SK-N-SH treated with all-trans-retinoic acid at 6 μM for 48 hours (cell line): ENCODE results near the gene SDF4.

Source experiments
- ATAC-seq: fragments of 200-7000 bp; cut with Tn5 transposase; 3 replicates; pipeline ENCODE4 v1.9.1; 2020; ENCODE audit warnings: mild to moderate bottlenecking, moderate library complexity
- ARNTL ChIP-seq: fragments of 450-650 bp; formaldehyde crosslinking; IDR thresholded peaks from 2 replicates; pipeline ENCODE4 v1.5.0; 2020; ENCODE audit warnings: low read depth, mild to moderate bottlenecking, moderate library complexity, borderline replicate concordance
- BACH2 ChIP-seq: fragments of 250-450 bp; sonication (Bioruptor Pico); IDR thresholded peaks from 2 replicates; pipeline ENCODE4 v1.9.0; 2021; ENCODE audit warnings: mild to moderate bottlenecking, borderline replicate concordance
- CREB5 ChIP-seq: fragments of 250-450 bp; sonication (Bioruptor Pico); IDR thresholded peaks from 2 replicates; pipeline ENCODE4 v1.5.1; 2020; ENCODE audit warnings: low read depth, mild to moderate bottlenecking, moderate library complexity
- CSDC2 ChIP-seq: fragments of 250-450 bp; sonication (Bioruptor Pico); IDR thresholded peaks from 2 replicates; pipeline ENCODE4 v1.5.0; 2020; ENCODE audit warnings: mild to moderate bottlenecking, moderate library complexity
- CSRNP3 ChIP-seq: fragments of 250-450 bp; sonication (Bioruptor Pico); IDR thresholded peaks from 2 replicates; pipeline ENCODE4 v1.5.1; 2021; ENCODE audit warnings: mild to moderate bottlenecking, moderate library complexity
- ESRRG ChIP-seq: fragments of 250-450 bp; sonication (Bioruptor Pico); IDR thresholded peaks from 2 replicates; pipeline ENCODE4 v1.6.1; 2021; ENCODE audit warnings: mild to moderate bottlenecking
- GLIS3 ChIP-seq: fragments of 250-450 bp; sonication (Bioruptor Pico); IDR thresholded peaks from 2 replicates; pipeline ENCODE4 v1.5.0; 2020; ENCODE audit warnings: mild to moderate bottlenecking, moderate library complexity
- ISL1 ChIP-seq: fragments of 250-450 bp; sonication (Bioruptor Pico); IDR thresholded peaks from 2 replicates; pipeline ENCODE4 v2.1.2; 2022; ENCODE audit warnings: mild to moderate bottlenecking, moderate library complexity
- OSR1 ChIP-seq: fragments of 250-450 bp; sonication (Bioruptor Pico); IDR thresholded peaks from 2 replicates; pipeline ENCODE4 v1.8.0; 2022; ENCODE audit warnings: moderate library complexity, mild to moderate bottlenecking, inconsistent platforms
- PATZ1 ChIP-seq: fragments of 250-450 bp; sonication (Bioruptor Pico); IDR thresholded peaks from 2 replicates; pipeline ENCODE4 v1.8.0; 2020; ENCODE audit warnings: mild to moderate bottlenecking, moderate library complexity, borderline replicate concordance
- POU6F1 ChIP-seq: fragments of 250-450 bp; sonication (Bioruptor Pico); IDR thresholded peaks from 2 replicates; pipeline ENCODE4 v1.8.0; 2021; ENCODE audit warnings: low read depth, mild to moderate bottlenecking, moderate library complexity, borderline replicate concordance
- PPARA ChIP-seq: fragments of 250-450 bp; sonication (Bioruptor Pico); IDR thresholded peaks from 2 replicates; pipeline ENCODE4 v1.5.0; 2020; ENCODE audit warnings: mild to moderate bottlenecking, borderline replicate concordance
- RARB ChIP-seq: fragments of 250-450 bp; sonication (Bioruptor Pico); IDR thresholded peaks from 2 replicates; pipeline ENCODE4 v1.8.0; 2021; ENCODE audit warnings: mild to moderate bottlenecking, moderate library complexity
- SNAI2 ChIP-seq: fragments of 250-450 bp; sonication (Bioruptor Pico); IDR thresholded peaks from 2 replicates; pipeline ENCODE4 v1.5.0; 2020; ENCODE audit warnings: mild to moderate bottlenecking, moderate library complexity
- TCF4 ChIP-seq: fragments of 250-450 bp; sonication (Bioruptor Pico); IDR thresholded peaks from 2 replicates; pipeline ENCODE4 v1.8.0; 2021; ENCODE audit warnings: mild to moderate bottlenecking, moderate library complexity, borderline replicate concordance
- TOX ChIP-seq: fragments of 250-450 bp; sonication (Bioruptor Pico); IDR thresholded peaks from 2 replicates; pipeline ENCODE4 v1.8.0; 2021; ENCODE audit warnings: mild to moderate bottlenecking, moderate library complexity, borderline replicate concordance
- ZC3H10 ChIP-seq: fragments of 250-450 bp; sonication (Bioruptor Pico); IDR thresholded peaks from 2 replicates; pipeline ENCODE4 v1.5.1; 2021; ENCODE audit warnings: mild to moderate bottlenecking, moderate library complexity
- ZFP3 ChIP-seq: fragments of 250-450 bp; sonication (Bioruptor Pico); IDR thresholded peaks from 2 replicates; pipeline ENCODE4 v1.5.0; 2020; ENCODE audit warnings: mild to moderate bottlenecking, moderate library complexity
- ZFP30 ChIP-seq: fragments of 450-650 bp; formaldehyde crosslinking; IDR thresholded peaks from 2 replicates; pipeline ENCODE4 v1.5.0; 2022; ENCODE audit warnings: mild to moderate bottlenecking, moderate library complexity
- ZNF565 ChIP-seq: fragments of 450-650 bp; formaldehyde crosslinking; conservative IDR thresholded peaks from 2 replicates; pipeline ENCODE4 v1.5.0; 2020; ENCODE audit warnings: low read depth, mild to moderate bottlenecking, moderate library complexity
- ZNF70 ChIP-seq: fragments of 450-650 bp; formaldehyde crosslinking; IDR thresholded peaks from 2 replicates; pipeline ENCODE4 v1.5.0; 2020; ENCODE audit warnings: mild to moderate bottlenecking, moderate library complexity
- ZNF8 ChIP-seq: fragments of 450-650 bp; formaldehyde crosslinking; IDR thresholded peaks from 2 replicates; pipeline ENCODE4 v1.5.0; 2020; ENCODE audit warnings: mild to moderate bottlenecking, moderate library complexity

SDF4 gene

GRCh38 chr1:1262758-1263157 lies 31.0 kb upstream of the SDF4 start:
- ATAC-seq = no peak
- TF ChIP-seq PATZ1 (CRISPR knock-in tag) (no peak), TCF4 (CRISPR knock-in tag) (no peak), BACH2 (no peak), ZNF8 (CRISPR knock-in tag) (no peak), CSDC2 (CRISPR knock-in tag) (no peak), CSRNP3 (no peak), TOX (CRISPR knock-in tag) (no peak), ESRRG (no peak), GLIS3 (no peak), ZNF70 (CRISPR knock-in tag) (no peak), ZFP30 (CRISPR knock-in tag) (no peak), ZFP3 (CRISPR knock-in tag) (no peak), POU6F1 (no peak), ARNTL (CRISPR knock-in tag) (no peak), OSR1 (CRISPR knock-in tag) (no peak), CREB5 (CRISPR knock-in tag) (no peak), RARB (CRISPR knock-in tag) (no peak), ZNF565 (CRISPR knock-in tag) (no peak), PPARA (no peak), ISL1 (CRISPR knock-in tag) (no peak)

- ATAC-seq = no peak
- TF ChIP-seq POU6F1 (no peak), SNAI2 (CRISPR knock-in tag) (no peak), BACH2 (no peak), ZNF8 (CRISPR knock-in tag) (no peak), CSRNP3 (no peak), CSDC2 (CRISPR knock-in tag) (no peak), PATZ1 (CRISPR knock-in tag) (no peak), ZC3H10 (CRISPR knock-in tag) (no peak), ARNTL (CRISPR knock-in tag) (no peak)
Measured at GRCh38 chr1:1262071-1262470, 30.3 kb upstream of the SDF4 start.
